Superior temporal gyrus (tissue), 1 donor: ENCODE data around the gene GDF7.

ENCODE experiments used
- DNase-seq: peaks from one replicate; pipeline ENCODE4 v3.0.0-alpha.2; 2016; ENCODE audit errors: extremely low spot score

Gene GDF7

DNA sequence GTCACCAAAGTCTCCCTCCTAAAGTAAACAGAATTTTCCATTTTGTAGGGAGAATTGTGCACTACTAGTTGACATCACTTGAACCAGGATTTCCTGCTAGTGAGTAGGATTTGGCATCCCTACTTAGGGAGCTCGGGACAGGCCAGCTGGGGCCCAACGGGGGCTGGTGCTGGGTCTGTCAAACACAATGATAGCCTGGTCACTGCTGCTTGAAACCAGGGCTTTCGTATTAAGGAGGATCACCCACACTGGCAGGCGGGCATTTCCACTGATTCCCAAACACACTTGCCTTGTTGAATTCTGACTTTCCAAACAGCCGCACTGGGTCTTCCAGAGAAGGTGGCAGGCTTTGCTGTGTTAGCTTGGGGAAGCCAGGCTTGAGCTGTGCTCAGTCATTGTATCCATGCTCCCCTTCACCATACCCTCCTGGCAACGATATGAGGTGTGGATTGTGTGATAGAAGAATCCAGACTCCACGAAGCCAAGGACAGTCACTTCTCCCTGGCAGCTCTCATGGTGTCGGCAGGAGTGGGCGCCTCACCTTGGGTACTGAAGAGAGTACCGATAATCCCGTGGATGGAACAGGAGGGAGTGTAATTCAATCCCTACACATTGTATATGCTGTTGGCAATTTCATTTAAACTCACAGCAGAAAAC lies 7.5 kb downstream of the GDF7 start:
- no peak for DNase-seq

DNA sequence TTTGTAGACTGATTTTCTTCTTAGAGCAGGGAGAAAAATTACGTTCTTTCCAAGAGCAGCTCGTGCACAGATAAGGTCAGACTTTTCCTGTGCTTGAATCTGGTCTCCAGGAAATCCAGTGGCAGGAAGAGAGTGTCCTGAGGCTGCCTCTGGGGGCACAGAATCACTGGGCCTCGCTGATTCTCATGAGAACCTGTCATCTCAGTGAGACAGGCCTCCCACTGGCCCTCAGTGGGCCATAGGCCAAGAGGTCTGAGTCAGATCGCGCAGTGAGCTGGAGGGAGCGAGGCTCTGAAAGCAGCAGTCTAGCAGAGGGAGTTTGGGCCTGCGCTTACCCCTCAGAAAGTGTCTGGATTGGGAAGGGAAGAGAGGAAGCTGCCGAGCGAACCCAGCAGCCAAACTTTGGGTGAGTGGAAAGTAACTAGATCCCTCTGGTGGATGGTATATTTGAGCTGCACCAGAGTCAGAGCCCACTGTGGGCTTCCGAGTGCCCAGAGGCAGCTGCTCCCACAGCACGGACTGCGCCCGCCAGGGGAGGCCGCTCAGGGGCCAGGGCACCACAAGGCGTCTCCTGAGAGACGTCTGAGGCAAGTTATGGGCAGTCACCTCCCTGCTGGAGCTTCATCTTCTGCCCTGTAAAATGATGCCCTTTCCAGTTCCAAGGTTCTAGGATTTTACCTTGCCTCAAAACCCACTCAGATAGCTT lies 8.2 kb downstream of the GDF7 start:
- DNase-seq = no peak

DNA sequence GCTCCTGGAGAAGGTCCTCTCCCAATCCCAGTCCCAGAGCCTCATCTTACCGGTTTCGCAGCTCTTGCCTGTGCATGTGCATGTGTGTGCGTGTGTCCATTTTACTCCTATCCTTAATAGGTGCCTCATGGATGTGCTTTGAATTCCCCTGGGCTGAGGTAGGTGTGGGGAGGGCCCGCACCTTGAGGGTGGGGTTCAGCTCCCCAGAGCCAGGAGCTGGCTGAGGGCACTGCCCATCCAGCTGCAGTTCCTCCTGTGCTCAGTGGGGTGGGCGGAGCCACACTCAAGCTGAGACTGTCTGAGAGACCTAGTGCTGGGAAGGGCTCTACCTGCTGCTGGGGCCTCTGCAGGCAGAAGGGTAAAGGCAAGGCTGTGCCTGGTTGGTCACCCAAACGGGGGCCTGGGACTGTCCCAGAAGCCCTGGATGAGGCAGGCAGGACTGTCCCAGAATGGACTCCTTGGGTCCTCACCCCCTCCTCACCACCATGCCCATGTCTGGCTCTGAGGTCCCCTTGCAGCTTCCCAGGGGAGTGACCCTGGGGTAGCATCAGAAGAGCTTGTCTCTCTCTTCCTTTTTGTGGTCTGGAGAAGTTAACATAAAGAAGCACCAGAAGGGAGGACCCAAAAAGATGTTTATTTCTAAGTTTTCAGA lies 8.9 kb downstream of the GDF7 start:
- no peak for DNase-seq

DNA sequence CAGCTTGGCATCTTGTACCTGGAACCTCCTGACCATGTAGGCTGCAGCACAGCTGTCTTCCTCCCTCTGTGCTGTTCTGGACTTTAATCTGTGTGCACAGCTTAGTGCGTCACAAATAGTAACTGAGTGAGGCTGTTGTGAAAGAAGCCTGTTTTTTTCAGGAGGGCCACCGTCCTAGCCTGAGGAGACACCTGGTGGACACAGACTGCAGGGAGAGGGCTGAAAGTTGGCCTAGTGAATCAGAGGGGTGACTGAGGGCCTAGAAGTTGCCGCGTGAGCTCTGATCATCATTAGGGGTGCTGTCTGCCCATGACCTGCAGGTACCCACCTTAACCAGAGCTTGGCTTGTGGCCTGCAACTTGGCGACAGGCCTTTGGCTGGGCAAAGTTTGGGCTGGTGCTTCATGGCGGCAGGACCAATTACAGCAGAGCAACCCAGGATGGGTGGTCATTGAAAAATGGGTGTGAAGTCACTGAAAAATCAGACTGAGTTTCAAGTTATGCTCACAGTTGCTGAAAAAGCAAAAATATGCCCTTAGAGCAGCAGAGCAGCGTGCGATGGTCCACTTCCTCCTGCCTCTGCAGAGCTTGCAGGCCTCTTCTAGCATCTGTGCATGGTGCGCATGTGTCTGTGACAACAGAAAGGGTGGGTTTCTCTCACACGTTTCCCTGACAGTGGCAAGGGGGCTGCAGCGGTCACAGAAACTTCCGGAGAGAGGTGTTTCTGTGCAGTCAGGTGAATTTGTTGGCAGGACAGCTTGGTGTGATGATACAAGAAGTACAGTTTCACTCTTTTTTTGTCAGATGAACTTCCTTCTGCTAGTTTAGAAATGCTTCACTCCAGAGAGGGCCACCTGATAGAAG lies 9.6 kb downstream of the GDF7 start:
- DNase-seq = no peak

DNA sequence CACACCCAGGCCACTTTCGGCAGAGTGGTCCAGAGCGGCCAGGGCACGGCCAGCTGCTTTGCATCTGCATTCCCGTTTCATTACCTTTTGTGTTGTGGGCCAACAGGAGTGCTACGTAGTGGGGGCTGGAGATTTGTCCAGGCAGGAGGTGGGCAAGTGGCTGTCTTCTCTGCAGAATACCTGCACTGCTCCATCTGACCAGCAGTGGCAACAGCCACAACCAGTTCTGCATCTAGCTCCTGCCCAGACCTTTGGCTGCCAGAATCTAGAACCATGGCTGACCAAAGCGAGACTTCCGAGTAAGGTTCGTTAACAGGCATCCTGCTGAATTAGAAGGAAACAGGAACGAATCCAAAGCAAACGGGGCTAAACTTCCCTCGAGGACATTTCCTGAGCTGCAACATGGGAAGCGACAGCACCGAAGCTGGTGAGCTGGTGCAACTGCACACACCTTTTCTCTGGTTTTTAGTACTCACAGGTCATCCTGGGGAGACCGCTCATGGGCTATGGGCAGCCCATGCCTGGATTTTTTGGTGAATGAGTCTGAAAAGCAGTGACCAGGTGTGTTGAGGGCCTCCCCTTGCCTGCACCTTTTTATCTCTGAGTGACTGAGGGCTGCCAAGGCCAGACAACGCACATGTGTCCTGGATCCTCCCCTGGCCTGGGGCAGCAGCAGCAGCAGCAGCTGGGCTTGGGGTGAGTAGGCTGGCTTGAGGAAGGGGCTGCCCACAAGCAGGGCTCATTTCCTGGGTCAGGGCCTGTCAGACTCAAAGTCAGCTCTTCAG lies 10.5 kb downstream of the GDF7 start:
- no peak for DNase-seq

DNA sequence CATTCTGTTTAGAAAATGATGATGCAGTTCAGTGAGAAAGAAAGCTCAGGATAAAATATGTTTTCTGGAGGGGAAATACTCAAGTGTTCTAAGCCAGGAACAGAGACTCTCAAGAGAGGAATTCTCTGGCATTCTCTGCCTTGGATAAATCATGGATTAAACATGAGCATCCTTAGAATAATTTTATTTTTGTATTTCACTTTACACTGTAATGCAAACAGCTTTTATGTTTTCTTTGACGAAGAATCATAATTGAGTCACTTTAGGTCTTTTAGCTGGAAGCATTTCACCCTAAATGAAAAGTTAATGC lies 11.1 kb downstream of the GDF7 start:
- DNase-seq = no peak

DNA sequence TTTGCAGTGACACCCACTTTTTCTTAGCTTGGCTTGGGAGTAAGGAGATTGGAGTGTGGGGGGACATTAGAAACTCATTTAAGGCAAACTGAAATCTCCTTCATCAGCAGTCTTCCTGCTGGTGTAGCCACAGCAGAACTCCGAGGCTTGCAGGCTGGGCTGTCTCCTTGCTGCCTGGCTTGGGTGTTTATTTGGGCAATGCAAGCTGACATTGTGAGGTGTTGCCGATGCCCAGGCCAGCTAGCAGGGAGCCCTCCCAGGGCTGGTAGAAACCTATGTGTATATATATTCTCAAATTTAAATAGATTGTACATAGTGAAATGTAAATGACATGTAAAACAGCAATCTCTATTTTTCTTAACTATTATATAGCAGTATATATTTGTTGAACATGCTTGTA lies 11.8 kb downstream of the GDF7 start:
- DNase-seq = no peak

DNA sequence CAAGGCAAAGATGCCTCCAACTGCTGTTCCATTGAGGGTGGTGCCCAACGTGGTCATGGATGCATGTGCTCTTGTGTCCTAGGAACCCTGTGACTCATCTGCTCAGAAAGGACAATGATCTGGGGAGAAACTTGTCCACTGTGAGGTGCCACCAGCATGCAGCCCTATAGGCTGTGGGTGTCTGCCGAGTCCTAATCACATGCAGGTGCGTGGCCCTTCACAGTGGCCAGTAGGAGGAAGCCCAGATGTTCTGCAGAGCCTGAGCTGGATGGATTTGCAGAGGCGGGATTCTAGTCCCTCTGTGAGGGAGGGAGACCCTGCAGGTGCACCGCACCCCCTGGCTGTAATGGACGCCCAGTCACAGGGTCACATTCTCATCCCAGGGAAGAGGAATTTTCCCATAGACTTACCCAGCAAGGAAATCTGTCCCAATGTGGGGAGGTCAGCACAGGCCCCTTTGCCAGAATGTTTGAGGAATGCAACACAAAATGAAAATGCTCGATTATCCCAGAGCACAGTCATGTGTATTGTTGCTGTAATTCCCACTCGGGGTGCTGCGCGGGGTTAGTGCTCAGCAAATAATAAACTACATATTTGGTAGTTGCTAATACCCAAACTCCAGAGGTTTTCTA lies 13.9 kb downstream of the GDF7 start:
- no peak for DNase-seq

DNA sequence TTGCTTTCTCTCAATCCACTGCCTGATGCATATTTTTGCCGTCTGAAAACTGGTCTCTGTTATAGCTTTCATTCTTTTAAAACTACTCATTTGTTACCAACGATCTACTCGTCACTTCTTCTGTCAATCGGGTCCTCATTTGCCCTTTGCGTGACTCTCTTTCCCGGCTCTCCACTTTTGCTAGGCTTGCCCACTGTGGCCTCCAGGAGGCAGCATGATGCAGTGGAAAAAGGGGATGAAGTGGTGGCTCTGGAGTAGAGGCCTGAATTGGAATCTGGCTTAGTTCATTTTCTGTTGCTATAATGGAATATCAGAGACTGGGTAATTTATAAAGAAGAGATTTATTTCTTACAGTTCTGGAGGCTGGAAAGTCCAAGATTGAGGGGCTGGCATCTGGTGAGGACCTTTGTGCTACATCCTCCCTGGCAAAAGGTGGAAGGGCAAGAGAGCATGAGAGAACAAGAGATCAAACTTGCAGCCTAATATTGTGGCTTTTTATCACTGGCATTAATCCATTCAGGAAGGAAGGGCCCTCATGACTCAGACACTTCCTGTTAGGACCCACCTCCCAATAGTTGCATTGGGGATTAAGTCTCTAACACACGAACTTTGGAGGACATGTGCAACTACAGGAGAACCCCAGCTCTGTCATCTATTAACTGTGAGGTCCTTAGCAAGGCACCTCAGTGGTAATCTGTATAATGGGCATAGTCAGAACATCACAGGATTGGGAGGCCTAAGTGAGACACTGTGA lies 15.4 kb downstream of the GDF7 start:
- no peak for DNase-seq

DNA sequence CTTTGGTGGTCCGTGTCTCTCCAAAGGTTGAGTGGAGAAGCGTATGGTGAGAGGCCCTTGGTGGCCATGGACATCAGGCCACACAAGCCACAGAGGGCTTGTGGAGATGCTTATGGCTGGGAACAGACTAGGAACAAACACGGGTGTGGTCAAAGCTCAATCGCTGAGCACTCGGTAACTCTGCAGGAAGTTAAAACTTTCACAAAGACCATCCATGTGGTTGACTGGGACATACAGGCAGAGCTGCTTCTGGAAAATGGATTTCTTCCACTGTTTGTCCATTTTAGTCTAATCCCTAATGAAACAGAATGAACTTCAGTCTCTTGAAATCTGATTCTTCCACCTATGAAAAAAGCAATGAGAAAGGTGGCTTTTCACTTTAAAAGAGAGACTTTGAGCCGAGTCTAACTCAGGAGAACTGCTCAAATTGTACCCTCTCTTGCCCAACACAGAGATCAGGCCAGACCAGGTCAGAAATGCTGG lies 17.7 kb downstream of the GDF7 start:
- DNase-seq = no peak

DNA sequence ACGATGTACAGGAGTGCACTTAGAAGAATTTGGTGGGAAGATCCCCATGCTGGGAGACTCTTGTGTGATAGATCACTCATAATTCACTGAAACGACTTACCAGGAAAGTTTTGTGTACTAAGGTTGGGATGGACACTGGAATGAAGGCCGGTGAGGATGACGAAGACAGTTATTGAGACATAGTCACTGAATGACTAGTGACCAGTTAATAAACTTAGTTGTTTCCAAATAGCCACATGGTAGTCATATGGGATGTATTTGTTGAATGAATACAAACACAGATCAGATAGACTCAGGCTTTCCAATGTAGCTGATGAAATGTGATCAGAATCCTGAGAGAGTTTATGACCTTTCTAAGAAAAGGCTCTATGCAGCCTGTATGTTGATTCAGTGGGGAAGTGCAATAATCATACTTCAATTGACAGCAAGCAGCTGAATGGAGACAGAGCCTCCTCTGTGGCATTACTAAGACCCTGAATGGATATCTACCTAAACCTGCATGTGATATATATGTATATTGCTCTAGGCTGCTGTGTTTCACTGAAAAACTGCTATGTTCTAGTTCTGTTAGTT lies 20.4 kb downstream of the GDF7 start:
- no peak for DNase-seq

DNA sequence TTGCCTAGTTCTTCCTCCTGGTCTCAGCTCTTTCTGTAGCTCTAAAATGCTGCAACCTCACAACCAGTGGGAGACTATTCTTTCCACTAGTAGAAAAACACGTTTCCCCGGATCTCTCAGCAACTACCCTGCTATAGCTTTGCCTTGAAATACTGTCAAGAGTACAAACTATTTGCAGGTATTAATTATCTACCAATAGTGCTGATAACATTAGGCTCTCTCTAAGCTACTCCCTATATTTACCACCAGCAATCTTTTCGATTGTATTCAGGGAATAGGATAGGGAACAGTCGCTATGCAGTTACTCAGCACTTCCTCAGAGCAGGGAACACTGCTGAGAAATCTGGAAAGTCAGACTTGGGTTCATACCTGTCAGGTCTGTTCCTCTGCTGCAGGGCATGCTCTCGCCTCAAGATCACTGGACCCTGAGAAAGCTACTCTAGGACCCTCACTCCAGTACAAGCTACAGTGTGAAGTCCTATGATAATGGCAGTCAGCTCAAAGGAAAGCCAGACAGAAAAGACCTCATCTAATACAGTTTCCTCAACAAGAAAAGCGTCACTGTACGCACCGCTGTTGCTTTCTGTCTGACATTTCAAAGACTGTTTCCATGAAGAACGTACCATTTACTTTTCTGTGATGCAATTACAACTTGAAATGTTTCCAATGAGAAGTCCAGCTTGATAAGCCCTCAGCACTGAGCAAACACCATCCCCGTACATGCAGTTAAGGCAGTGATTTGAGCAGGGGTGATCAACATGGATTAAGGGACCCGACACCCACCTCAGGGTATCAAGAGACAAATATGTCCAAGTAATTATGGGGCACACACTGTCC lies 22.7 kb downstream of the GDF7 start:
- DNase-seq = no peak

DNA sequence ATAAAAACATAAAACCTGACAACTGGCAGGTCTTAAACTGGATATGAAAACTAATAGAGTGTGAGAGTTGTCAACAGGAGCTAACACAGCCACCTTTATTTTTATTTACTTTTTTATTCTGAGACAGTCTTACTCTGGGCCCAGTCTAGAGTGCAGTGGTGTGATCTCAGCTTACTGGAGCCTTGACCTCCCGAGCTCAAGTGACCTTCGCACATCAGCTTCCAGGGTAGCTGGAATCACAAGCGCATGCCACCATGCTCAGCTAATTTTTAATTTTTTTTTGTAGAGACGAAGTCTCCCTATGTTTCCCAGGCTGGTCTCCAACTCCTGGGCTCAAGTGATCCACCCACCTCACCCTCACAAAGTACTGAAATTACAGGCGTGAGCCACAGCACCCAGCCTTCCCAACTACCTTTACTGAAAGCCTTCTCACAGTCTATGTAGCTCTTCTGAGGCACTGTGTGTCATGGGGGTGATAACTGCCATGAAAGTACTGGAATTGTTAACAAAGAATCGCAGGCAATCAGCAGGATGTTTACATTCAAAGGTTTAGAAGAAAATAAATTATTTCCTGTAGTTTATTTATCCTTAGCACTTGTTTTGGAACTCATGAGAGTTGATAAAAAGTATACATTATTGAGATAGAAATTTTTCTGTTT lies 24.3 kb downstream of the GDF7 start:
- no peak for DNase-seq

DNA sequence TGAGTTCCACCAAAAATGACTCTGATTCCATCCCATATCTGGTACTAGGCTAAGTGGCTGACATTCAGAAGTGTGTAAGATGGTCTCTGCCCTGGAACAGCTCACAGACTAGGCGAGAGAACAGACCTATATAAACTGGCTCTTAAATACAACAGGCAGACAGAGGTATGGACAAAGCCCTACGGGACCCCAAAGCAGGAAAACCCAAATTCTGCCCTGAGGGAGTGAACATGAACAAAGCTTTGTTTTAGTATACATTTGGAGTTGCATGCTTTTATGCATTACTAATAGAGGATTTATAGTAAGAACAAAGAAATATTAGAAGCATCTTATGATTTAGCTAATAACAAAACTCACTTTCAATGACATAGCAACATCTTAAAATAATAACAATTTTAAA lies 25.1 kb downstream of the GDF7 start:
- no peak for DNase-seq

DNA sequence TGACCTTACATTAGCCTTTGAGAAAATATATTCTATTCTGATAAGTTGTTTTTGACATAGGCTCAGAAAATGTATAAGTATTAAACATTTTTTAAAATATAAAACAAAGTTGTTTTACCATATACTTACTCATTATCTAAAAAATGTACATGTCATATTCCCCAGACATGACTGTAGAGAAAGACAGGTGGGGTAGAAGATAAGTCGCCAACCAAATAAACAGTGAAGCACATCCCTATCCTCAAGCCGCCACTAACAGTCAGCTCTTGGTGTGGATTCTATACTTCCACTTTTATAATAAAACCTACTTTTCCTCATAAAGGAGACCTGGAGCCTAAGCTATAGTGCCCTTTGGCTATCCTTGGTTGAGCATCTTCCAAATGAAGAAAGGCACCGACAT lies 26.4 kb downstream of the GDF7 start:
- DNase-seq = no peak

DNA sequence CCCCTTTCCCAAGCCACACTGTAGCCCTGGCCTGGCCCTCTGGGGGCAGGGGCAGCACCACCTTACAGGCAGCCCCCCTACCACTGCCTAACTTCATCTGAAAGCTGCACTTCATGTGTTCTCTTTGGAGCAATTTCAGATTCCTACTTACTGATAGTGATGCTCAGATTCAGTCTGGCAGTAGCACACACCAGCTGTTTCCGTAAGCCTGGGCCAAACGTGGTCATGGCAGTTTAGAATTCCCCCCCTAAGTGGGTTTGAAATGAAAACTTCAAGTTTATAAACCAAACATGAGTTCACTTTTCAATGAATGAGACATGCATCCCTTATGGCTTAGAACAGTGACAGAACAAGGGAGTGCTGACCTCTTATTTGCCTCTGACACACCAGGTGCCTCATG lies 29.4 kb downstream of the GDF7 start:
- DNase-seq = no peak

DNA sequence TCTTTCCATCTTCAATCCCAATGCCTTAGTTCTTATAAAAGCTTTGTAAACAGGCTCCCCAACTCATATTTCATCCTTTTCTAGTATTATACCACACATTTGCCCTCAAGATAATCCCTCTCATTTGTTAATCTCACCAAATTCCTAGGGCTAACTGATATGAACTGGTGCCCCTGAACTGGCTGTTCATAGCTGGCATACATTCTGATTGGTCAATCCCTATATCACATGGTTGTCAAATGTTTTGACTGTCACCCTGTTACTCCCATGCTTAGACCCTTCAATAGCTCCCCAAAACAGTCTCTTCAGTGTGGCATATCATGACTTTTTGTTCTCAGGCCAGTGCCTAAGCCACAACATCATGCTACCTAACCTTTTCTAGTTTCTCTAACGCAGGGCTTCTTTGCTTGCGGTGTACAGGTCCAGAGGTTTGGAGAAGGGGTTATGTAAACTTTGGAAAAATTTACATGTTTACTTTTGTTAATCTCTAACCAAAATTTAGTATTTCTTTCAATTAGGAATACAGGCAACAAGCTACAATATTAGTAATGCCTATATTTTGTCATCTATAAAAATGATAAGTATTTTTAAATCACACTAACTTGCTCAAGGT lies 30.5 kb downstream of the GDF7 start:
- DNase-seq = no peak
